Tongue (tissue), 2 donors: Measurements from ENCODE around the gene TCP11X1. TPM values are rescaled to one million over a fixed set of nuclear protein-coding genes. Genes with fewer than 3 reads are reported as not detected.
"Not testable (repeated sequence)": the region's sequence is repeated elsewhere in the genome, so short reads cannot be mapped to it uniquely, and the experiment has no call there.

Source experiments
- DNase-seq: peaks from one replicate; pipeline ENCODE4 v3.0.0-alpha.2; 2015
- total RNA-seq: library from RNA; depleted of rRNA; stranded (reverse); fragments of >200 nt; gene quantifications from one replicate; pipeline ENCODE4 v1.2.3, GENCODE V29; 2014

The TCP11X1 gene
- total RNA-seq, result not detected

DNA sequence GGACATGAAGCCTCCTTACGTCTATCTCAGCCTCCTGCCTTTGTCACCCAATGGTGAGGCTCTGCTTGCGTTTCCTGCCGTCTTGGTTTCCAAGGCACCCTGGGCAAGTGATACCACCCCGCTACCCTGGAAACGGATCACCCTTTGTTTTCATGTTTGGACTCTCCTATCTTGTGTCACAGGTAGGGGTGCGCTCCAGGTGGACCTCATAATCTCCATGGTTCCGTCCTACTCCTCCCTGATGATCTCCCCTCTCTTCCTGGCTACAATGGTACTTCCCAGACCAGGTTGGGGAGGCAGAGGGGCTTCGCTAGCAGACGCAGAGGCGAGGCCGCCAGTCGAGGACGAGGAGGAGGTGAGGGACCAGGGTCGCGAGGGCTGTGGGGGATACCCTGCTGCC lies at the start of gene TCP11X1:
Gene TCP11X1, plus strand, starts transcription at position 316 of the 400 bp plus-strand sequence.
- DNase-seq, result not testable (repeated sequence)

DNA sequence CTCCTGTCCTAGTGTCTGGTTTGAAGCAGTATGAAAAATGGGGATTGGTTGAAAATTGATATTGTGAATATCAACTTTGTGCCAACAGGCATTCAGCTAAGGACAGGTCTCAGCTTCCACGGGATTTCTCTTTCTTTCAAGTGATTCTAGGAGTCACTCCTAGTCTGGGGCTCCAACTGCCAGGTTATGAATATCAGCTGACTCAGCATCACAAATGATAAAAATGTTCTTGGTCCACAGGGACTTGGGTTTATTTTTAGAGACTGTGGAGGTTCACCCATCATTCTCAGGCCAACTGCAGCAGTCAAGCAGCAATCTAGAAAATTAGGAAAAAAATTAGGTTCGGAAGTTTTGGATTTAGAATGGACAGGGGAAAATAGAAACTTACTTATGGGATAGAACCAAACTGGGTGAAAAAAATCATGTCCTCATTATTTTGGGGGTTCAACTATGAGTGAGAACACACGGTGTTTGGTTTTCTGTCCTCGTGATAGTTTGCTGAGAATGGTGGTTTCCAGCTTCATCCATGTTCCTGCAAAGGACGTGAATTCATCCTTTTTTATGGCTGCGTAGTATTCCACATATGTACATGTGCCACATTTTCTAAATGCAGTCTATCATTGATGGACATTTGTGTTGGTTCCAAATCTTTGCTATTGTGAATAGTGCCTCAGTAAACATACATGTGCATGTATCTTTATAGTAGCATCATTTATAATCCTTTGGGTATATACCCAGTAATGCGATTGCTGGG lies 29.0 kb upstream of the TCP11X1 start:
- DNase-seq, result no peak

DNA sequence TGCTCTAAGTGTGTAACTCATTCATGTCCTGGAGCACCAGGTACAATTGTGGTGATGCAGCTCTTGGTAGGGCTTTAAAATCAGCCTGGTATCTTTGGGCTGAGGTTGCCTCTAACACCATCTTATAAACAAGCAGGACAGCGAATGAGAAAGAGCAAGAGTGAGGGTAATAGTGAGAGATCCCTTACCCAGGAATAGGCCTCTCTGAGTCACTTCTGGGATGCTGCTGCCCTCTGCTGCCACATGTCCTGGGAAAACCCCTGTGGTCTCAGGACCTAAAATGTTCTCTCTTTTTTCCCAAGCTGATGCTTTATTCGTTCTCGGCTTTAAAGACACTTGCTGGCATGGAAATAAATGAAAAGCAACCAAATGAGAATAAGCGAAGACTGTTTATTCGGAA lies 7.2 kb upstream of the TCP11X1 start:
- DNase-seq, result not testable (repeated sequence)

DNA sequence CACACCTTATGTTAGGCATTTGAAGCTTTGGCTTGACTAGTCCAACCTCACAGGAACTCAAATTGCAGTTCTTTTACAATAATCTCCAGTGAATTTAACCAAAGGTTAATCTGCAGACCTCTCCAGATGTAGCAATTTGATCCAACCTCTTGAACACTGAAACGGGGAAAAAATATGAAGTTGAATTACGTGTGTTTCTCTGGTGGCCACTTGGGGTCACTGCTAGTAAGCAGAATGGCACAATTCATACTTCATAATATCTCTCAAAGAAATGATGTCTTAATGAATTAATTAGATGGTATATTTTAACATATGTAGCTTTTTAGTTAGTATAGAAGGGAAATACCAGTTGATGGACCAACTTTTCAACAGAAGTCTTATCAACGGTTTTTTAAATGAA lies 1.4 kb downstream of the TCP11X1 start:
- not testable (repeated sequence) for DNase-seq

DNA sequence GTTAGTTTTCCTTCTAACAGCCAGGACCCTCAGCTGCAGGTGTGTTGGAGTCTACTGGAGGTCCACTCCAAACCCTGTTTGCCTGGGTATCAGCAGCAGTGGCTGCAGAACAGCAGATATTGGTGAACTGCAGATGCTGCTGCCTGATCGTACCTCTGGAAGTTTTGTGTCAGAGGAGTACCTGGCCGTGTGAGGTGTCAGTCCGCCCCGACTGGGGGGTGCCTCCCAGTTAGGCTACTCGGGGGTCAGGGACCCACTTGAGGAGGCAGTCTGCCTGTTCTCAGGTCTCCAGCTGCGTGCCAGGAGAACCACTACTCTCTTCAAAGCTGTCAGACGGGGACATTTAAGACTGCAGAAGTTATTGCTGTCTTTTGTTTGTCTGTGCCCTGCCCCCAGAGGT lies 20.6 kb downstream of the TCP11X1 start:
- DNase-seq, result not testable (repeated sequence)

DNA sequence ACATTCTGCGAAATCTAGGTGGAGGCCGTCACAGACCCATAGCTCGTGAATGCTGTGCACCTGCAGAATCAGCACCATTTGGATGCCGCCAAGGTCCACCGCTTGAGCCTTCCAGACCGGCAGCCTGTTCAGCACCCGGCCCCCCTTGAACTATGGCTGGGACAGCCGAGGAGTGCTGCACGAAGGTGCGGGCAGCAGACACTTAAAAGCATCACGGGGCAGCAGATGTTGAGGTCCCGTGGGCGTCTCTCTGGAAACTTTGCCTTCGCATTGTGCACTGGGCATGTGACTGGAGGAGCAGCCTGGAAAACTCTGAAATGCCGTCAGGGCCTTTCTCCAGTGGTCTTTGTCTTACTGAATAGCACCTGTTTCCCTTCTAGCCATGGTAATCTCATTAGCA lies 25.2 kb downstream of the TCP11X1 start:
- DNase-seq, result not testable (repeated sequence)

DNA sequence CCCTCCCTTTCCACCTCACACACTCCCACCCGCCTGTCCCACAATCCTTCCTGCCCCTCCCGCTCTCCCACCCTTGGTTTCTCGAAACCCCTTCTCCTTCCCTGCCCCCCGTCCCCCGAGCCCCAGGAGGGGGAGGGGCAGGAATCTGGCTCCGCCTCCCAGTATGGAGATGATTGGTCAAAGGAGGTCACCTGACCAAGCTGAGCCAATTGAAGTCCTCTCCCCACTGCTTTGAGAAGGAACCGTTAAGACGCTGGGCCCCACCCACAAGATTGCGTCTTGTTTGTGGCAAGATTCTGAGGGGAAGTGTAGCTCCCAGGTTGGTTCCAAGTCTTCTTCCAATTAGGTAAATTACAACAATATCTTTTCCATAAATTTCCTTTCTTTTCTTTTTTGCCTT lies 31.8 kb downstream of the TCP11X1 start, which contains the start of gene NXF2:
Gene NXF2, plus strand, starts transcription at position 275 of the 400 bp plus-strand sequence. CDS start 59,912 bp downstream, outside the sequence.
- not testable (repeated sequence) for DNase-seq

DNA sequence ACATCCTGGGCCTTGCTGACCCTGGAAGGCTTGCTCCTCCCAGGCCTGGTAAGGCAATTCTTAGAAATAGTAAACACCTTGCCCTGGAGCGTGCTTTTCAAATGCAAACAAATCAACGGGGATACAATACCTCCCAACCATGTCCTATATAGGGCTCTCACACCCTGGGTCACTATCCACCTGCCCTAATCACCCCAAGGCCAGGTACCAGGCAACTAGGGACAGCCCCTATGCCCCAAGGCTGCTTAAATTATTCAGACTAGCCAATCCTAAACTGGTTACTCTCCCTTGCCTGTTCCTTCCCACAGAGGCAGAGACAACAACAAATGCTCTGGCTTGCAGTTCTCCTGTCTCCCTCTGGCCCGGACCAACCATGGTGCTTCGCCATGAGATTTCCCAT lies 57.1 kb downstream of the TCP11X1 start:
- DNase-seq, result not testable (repeated sequence)

Other genes with a start within 250 kb of the TCP11X1 start
- 1.1 TPM for gene TCEAL2, start 89.6 kb upstream of the TCP11X1 start, total RNA-seq
- gene TCEAL6, start 72.8 kb upstream of the TCP11X1 start, total RNA-seq, result not detected
- gene BEX5, start 59.3 kb upstream of the TCP11X1 start, total RNA-seq, result 0.92 TPM
- not detected for gene NXF2, start 31.9 kb downstream of the TCP11X1 start, total RNA-seq
- gene NXF2B, start 224.7 kb downstream of the TCP11X1 start, total RNA-seq, result not detected